ENCODE data around the gene CD8B2. TPM values are rescaled to one million over a fixed set of nuclear protein-coding genes. Genes with fewer than 3 reads are reported as not detected.
"Not testable (repeated sequence)": the region's sequence is repeated elsewhere in the genome, so short reads cannot be mapped to it uniquely, and the experiment has no call there.

The CD8B2 gene
- total RNA-seq, 1 donor from 2014 or later = 0.12 TPM

DNA sequence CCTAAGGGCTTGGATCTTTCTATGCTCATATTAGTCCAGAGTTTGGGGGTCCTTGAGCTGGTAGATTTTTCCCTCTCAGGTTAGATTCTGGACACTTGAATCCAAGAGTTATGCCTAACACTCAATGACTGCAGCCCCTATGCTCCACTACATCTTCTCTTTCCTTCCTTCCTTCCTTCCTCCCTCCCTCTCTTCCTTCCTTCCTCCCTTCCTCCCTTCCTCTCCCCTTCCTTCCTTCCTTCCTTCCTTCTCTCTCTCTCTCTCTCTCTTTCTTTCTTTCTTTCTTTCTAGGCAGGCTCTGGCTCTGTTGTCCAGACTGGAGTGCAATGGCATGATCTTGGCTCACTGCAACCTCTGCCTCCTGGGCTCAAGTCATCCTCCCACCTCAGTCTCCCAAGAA lies 79.3 kb downstream of the CD8B2 start:
- intact Hi-C loops (cut with micrococcal nuclease); DNase-seq; H3K36me3 Mint-ChIP-seq (ENCODE audit: low read depth); H3K9me3 Mint-ChIP-seq; H3K4me3 Mint-ChIP-seq; H3K27ac Mint-ChIP-seq; H3K27me3 Mint-ChIP-seq; H3K4me1 Mint-ChIP-seq: not testable (repeated sequence)

DNA sequence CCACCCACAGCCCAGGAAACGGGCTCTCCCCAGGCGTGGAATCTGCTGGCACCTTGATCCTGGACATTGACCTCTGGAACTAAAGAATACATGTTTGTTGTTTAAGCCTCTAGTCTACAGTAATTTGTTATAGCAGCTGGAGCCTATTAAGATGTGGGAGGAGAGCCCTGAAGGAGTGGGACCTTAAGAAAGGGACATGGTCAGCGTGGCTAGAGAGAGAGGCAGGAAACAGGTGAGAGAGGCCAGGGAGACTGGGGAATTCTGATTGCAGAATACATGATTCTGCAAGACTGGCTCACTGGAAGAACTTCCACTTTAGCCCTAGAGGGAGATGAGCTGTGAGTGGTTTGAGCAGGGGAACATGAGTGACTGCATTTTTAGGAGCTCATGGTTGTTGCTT lies 83.2 kb downstream of the CD8B2 start:
- H3K36me3 Mint-ChIP-seq (ENCODE audit: low read depth) = no peaks in the 10 kb centered on the region
- no peaks in the 10 kb centered on the region for H3K9me3 Mint-ChIP-seq
- H3K4me3 Mint-ChIP-seq = no peak overlapping the region
- no peak for DNase-seq
- peaks cover 4% of the 10 kb centered on the region for H3K4me1 Mint-ChIP-seq
- intact Hi-C loops (cut with micrococcal nuclease) = no loop called here
- H3K27ac Mint-ChIP-seq = no peak overlapping the region
- H3K27me3 Mint-ChIP-seq = peaks cover 2% of the 10 kb centered on the region

Other genes with a start within 250 kb of the CD8B2 start
- gene RGPD3, start 19.0 kb upstream of the CD8B2 start, total RNA-seq = 0.21 TPM in 2 replicates